ENCODE results near the gene COL4A6. TPM values are rescaled to one million over a fixed set of nuclear protein-coding genes. Genes with fewer than 3 reads are reported as not detected.
"Not testable (repeated sequence)": the region's sequence is repeated elsewhere in the genome, so short reads cannot be mapped to it uniquely, and the experiment has no call there.

The COL4A6 gene
- not detected in 2 replicates for total RNA-seq (2014; rRNA removed; shearing (Covaris generic))
- not detected in 2 replicates for polyA plus RNA-seq (2015; cell fraction: cytosol; rRNA removed)
- 0.04 TPM in 1 of 2 replicates, not detected in the other for polyA plus RNA-seq (2015; cell fraction: nucleus; rRNA removed)

DNA sequence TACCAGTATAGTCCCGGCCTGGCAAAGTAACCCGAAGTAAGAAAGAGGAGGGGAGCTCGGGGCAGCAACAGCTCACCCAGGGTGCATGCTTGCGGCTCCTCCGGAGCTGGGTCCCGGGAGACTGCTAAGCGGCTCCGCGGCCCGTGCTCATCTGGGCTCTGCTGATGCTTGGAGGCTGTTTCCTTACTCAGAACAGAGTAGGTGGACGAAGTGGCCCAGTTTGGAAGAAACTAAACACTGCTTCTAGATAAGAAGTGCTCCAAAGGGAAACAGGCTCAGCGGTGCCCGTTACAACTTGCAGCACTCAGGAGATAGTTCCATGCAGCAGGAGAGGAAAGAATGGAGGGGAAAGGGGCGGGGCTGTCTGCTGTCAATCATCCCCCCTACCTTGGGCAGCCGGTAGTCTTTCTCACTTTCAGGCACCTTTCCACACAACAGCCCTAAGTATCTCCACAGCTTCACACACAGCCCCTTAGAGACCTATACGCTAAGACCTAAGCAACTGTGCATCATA is at the start of gene COL4A6:
Gene COL4A6 (minus strand): TSS at position 313 of the 514 bp plus-strand sequence. CDS start 226 bp downstream, at position 87.
- no peak for DNase-seq (ENCODE audit: low read depth, low spot score)
- in situ Hi-C loops (cut with HindIII; ENCODE audit: low pct_unique_long_range_greater_than_20kb, low sequenced_read_pairs), result no loop called here

DNA sequence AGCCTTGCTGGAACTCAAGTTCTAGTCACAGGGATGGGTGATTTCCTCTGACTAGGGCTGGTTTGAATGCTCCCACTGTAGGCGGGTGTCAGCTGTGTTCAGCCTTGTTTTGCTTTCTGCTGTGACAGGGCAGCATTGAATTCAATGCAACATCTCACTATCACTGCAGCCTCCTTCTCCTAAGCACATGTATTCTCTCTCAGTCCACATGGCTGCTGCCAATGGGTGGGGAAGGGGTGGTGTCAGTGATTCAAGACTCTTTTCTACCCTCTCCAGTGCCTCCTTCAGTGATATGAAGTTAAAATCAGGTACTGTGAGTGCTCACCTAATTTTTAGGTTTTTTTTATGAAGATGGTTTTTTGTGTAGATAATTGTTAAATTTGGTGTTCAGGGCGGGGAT is 47.7 kb upstream of the COL4A6 start:
- DNase-seq (ENCODE audit: low read depth, low spot score), result no peak
- in situ Hi-C loops (cut with HindIII; ENCODE audit: low pct_unique_long_range_greater_than_20kb, low sequenced_read_pairs), result no loop called here

DNA sequence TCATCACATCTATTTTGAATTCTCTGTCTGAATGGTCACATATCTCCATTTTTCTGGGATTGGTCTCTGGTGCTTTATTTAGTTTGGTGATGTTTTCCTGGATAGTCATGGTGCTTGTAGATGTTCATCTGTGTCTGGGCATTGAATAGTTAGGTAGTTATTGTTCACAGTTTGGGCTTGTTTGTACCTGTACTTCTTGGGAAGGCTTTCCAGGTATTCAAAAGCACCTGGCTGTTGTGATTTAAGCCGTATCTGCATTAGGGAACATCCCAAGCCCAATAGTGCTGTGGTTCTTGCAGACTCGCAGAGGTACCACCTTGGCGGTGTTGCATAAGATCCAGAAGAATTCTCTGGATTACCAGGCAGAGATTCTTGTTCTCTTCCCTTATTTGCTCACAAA is 46.0 kb upstream of the COL4A6 start:
- in situ Hi-C loops (cut with HindIII; ENCODE audit: low pct_unique_long_range_greater_than_20kb, low sequenced_read_pairs), result no loop called here

DNA sequence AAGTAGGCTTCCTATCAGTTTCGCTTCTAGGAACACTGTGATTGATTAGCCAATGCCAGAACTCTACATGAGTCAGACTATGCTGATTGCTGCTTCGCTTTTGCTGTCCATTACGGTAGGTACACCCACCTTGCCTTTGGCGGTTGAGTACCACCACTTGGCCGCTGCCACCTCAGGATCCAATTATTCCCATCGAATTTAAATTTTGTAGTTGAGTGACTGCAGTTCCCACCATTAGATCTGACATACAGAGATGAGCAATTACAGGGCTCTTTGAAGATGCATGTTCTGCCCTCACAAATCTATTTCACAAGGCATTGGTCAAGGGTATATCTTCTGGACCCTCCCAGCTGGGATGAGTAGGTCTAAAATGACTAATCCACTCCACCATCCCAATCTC is 43.3 kb upstream of the COL4A6 start:
- in situ Hi-C loops (cut with HindIII; ENCODE audit: low pct_unique_long_range_greater_than_20kb, low sequenced_read_pairs); DNase-seq (ENCODE audit: low read depth, low spot score): not testable (repeated sequence)

More for the DNA sequence above, 46.0 kb upstream of the COL4A6 start:
- no peak for DNase-seq (ENCODE audit: low read depth, low spot score)

DNA sequence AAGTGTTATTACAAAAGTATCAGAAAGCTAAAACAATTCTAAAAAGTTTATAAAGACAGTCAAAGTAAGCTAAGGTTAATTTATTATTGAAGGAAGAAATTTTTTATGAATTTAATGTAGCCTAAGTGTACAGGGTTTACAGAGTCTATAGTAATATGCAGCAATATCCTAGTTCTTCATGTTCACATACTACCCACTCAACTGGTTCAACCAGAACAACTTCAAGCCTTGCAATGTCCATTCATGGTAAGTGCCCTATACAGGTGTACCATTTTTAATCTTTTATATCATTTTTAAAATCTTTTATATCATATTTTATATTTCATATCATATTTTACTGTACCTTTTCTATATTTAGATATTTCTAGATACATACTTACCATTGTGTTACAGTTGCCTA is 35.8 kb upstream of the COL4A6 start:
- in situ Hi-C loops (cut with HindIII; ENCODE audit: low pct_unique_long_range_greater_than_20kb, low sequenced_read_pairs), result no loop called here

DNA sequence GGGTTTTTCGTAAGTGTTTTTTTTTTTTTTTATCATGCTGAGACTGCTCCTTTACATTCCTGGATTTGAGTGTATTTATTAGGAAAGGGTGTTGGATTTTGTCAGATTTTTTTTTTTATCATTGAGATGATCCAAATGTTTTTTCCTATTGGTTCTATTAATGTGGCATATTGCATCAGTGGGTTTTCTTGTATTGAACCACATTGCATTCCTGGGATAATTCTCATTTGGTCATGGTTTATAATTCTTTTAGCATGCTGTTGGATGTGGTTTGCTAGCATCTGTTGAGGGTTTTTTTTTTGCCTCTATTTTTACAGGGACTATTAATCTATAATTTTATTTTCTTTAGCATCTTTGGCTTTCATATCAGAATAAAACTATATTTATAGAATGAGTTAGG is 30.3 kb upstream of the COL4A6 start:
- in situ Hi-C loops (cut with HindIII; ENCODE audit: low pct_unique_long_range_greater_than_20kb, low sequenced_read_pairs), result no loop called here
- no peak for DNase-seq (ENCODE audit: low read depth, low spot score)

More for the DNA sequence above, 35.8 kb upstream of the COL4A6 start:
- DNase-seq (ENCODE audit: low read depth, low spot score), result no peak

DNA sequence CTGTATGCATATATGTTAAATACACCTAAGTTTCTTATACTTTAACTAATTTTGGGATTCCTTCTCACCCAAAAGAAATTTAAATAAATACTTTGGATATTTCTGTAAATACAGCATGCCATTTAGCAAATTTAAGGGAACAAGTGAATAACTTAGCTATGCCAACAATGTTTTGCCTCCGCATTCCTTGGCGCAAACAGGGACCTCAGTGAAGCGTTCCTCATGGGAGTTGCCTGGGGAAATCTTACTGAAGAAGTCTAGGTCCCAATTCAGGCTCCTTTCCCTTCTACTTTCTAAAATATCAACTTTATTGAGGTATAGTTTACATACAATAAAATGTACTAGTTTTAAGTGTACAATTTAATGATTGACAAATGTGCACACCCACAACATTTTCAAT is 26.4 kb upstream of the COL4A6 start:
- in situ Hi-C loops (cut with HindIII; ENCODE audit: low pct_unique_long_range_greater_than_20kb, low sequenced_read_pairs), result no loop called here

DNA sequence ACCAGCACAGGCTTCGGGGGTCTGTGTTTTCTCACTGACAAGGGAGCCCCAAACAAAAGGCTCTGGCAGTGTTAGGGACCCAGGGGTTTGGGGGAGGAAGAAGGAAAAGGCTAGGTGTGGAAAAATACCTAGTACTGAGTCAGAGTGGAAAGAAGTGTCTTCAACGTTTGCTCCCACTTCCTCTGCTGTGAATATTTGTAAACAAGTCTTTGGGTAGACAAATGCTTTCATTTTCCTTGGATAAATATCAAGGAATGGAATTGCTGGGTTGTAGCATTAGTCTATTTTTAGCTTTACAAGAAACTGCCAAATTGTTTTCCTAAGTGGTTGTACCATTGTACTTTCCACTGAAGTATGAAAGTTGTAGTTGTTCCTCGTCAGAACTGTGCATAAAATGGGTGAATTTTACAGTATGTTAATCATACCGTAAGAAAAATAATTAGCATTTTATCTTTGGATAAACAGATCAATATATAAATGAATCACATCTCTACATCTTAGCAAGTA is 18.8 kb upstream of the COL4A6 start:
- no peak for DNase-seq (ENCODE audit: low read depth, low spot score)
- in situ Hi-C loops (cut with HindIII; ENCODE audit: low pct_unique_long_range_greater_than_20kb, low sequenced_read_pairs), result no loop called here

More for the DNA sequence above, 26.4 kb upstream of the COL4A6 start:
- DNase-seq (ENCODE audit: low read depth, low spot score), result no peak

DNA sequence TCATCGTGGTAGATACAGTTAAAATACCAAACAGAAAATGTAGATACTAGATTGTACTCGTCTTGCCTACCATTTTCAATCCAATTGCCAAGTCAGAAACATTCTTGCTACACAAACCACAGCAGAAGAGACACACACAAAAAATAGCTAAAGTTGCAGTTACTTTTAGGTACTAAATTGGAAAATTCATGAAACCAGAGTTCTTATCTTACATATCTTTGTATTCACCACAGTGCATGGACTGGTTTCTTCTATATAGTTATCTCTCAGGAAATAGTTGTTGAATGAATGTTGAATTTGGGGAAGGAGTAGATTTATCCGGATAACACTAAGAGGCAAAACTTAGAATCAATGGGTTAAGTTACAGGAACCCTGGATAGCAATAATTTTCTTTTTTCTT is 15.6 kb upstream of the COL4A6 start:
- in situ Hi-C loops (cut with HindIII; ENCODE audit: low pct_unique_long_range_greater_than_20kb, low sequenced_read_pairs), result no loop called here

DNA sequence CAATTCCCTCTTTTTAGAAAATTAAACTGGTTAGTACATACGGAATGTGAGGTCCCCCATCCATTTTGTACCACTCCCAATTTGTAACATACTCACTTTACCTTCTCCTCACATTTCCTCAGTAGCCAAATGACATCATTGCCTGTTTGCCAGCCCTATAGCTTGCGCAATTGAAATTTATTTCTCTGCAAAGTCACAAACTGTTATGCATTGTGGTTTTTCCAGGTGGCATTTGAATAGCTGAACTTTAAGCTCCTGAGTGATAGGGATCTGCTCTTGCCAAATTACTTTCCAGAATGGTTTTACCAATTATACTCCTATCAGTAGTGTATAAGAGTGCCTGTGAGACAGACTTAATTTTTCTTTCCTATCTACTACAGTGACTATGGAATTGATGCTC is 9.1 kb upstream of the COL4A6 start:
- DNase-seq (ENCODE audit: low read depth, low spot score), result no peak
- in situ Hi-C loops (cut with HindIII; ENCODE audit: low pct_unique_long_range_greater_than_20kb, low sequenced_read_pairs), result no loop called here

More for the DNA sequence above, 15.6 kb upstream of the COL4A6 start:
- DNase-seq (ENCODE audit: low read depth, low spot score), result no peak

DNA sequence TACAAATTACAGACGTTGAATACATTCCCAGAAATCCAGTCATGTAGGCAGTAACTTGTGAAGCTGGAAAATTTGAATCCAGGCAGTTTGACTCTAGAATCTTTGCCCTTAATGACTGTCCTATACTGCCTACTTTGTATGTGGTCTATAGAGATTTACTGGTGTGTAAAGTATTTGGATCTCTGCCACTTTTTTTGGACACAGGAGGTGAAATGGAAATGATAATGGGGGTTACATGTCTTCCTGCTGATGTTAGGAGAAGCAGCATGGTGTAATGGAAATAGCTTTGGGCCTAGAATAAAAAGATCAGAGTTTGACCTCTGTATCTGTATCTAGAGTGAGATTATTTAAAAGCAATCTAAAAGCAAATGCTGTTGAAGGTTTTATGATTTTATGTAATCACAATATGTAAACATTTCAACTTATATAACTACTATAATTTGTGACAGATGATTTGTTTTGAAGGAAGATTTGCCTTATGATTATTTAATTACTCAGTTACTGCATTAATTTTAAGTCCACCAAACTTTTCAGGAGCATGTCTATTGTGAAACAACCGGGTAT is 4.8 kb upstream of the COL4A6 start:
- in situ Hi-C loops (cut with HindIII; ENCODE audit: low pct_unique_long_range_greater_than_20kb, low sequenced_read_pairs), result no loop called here
- DNase-seq (ENCODE audit: low read depth, low spot score), result no peak

DNA sequence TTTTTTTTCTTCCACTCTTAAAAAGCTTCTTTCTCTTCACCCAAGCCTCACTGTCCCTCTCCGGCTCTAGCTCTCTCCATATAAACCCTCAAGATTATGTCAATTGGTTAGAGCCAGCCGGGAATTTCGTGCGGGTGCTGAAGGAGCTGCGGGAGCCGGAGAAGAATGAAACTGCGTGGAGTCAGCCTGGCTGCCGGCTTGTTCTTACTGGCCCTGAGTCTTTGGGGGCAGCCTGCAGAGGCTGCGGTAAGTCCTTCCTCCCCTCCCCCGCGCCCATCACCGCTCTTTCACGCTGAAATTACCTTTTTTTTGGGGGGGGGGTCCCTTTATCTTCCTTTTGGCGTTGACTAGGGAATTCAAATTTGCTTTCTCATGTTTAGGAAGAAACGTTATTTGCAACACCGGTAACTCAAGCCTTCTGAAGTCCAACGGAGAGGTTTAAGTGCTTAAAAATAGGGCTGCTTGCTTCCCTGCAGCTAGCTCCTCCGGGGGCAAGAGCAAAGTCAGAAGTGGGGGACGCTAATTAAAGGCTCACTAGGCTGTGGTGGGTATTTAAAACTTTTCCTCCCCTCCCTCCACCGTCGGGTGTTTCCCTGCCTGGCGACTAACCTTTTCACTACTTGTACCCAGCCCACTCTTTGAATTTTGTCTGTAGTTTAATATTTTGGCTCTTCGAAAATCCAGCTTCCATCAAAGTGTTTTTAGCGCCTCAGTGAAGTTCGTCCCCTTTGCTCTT is 1.9 kb upstream of the COL4A6 start:
- in situ Hi-C loops (cut with HindIII; ENCODE audit: low pct_unique_long_range_greater_than_20kb, low sequenced_read_pairs), result no loop called here
- peak; percentile 5 for DNase-seq (ENCODE audit: low read depth, low spot score)

DNA sequence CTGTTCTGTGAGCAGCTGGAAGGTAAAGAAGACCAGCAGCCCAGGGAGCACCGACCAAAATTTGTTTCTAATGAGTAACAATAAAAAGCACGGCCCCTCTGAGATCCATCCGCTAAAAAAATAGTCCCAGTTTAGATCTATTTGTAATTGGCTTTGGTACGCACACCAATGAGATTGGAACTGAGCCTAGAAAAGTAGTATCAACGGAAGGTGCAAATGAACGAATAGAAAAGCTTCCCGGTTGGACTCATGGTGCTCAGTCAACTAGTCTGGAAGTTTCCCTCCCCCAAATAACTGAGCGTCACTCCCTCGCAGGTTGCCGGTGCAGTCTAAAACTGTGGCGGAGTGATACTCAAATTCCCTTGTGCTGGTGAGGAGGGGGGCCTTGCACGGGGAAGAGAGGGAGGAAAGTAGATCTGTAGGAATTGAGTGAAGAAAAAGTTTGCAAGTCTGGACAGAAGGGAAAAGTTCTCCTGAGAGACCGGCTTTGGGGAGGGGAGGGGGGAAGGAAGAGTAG is 1.3 kb upstream of the COL4A6 start, which contains the start of gene COL4A5:
Gene COL4A5 (plus strand): TSS at position 413 of the 517 bp plus-strand sequence. CDS start 288 bp downstream, outside the sequence.
- in situ Hi-C loops (cut with HindIII; ENCODE audit: low pct_unique_long_range_greater_than_20kb, low sequenced_read_pairs), result no loop called here
- peak; percentile 83 for DNase-seq (ENCODE audit: low read depth, low spot score)

DNA sequence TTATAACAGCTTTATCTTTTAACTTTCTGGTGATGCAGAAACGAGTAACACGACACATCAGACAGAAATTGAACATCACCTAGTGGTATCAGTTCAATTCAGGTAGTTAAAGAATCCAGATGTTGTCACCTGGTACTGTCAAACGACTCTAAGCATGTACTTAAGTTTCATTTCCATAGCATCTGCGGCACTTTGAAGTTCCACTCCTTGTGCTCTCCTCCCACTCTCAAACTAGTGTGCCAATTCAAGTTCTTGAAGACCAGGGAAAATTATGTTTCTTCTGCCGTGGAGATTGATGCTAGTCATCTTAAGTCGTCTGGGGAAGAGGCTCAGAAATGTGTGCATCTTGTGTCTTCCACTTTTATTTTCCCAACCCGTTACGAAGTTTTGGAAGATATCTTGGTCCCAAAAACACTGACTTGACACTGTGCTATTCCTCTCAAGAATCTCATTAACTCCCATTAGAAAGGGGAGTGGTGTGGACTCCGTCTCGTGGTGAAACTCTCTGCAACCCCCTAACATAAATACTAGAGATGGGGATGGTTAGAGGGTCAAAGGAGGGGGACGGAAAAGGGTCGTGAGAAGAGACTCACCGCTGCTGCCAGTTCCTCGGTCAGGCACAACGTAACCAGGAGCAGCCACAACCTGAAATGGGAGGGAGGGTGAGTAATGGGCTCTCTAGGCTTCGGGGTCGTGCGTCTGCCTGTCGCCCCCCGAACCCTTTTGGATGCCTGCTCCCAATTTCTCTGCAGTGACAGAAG is 693 bp downstream of the COL4A6 start:
- in situ Hi-C loops (cut with HindIII; ENCODE audit: low pct_unique_long_range_greater_than_20kb, low sequenced_read_pairs), result no loop called here

DNA sequence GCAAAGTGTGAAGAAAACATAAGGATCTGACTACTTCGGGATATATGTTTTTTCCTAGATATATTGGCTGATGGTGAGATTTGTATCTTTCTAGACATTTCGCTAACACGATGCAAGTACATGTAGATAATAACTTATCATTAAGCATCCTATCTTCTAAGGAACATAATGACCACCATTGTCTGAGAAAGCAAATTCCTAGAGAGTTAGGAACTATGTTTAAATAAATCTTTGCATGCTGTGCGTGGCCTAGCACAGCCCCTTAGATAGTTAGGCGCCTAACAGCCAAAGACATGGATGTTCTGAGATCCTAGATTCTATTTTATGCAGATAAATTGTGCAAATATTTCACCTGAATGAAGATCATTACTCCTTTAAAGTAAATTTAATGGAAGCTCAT is 3.0 kb downstream of the COL4A6 start:
- DNase-seq (ENCODE audit: low read depth, low spot score), result no peak
- in situ Hi-C loops (cut with HindIII; ENCODE audit: low pct_unique_long_range_greater_than_20kb, low sequenced_read_pairs), result no loop called here

More for the DNA sequence above, 693 bp downstream of the COL4A6 start:
- no peak for DNase-seq (ENCODE audit: low read depth, low spot score)

DNA sequence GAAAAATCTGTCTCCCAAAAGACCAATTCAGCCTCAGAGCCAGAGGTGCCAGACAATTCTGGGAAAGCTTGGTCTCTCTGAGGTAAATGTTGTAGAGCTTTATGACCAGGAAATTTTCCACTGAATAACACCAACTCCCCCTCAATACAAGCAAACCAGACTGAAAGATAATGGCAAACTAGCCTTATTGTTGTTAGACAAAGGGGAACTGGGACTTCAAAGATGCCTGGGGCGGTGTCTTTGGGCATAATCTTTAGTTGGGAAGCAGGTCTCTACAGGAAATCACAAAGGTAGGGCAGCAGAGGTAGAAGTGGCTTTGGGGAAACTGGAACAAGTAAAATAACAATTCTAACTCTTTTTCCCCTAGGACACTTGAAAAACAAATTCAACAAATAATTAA is 12.0 kb downstream of the COL4A6 start:
- in situ Hi-C loops (cut with HindIII; ENCODE audit: low pct_unique_long_range_greater_than_20kb, low sequenced_read_pairs), result no loop called here
- no peak for DNase-seq (ENCODE audit: low read depth, low spot score)

DNA sequence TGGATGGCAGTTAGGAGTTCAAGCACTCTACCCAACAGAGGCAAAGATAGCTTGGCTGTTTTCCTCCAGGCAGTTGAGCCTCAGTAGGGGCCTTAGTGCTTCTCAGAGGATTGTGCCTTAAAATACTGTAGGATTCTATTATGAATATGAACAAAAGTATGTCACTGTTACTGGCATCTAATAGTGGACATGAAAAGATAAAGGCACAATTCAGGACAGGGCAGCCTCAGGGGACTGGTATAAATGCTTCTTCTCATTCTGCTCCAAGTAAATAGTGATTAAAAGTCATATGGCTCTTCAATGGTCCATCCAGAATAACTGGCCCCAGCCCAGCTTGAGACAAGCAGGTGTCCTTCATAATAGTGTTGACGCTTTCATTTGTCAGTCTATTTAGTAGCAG is 17.7 kb downstream of the COL4A6 start:
- in situ Hi-C loops (cut with HindIII; ENCODE audit: low pct_unique_long_range_greater_than_20kb, low sequenced_read_pairs), result no loop called here
- DNase-seq (ENCODE audit: low read depth, low spot score), result peak; percentile 66

DNA sequence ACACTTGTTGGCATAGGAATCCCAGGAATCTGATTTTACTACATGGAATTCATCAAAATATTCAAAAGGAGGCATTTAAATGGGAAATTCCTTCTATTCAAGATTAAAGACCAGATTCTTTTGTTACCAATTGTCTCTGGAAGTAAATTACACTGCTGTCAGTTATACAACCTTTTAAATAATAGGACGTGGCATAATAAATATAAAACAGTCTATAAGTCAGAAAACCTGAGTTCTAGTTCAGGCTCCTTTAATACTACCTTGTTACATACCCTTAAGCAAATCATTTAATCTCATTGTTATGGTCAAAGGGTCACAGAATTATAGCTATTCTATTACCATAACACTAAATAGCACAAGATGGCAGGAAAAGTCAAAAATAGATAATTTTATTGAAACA is 18.8 kb downstream of the COL4A6 start:
- no peak for DNase-seq (ENCODE audit: low read depth, low spot score)
- in situ Hi-C loops (cut with HindIII; ENCODE audit: low pct_unique_long_range_greater_than_20kb, low sequenced_read_pairs), result no loop called here

Data from SK-MEL-5 (cell line).